Spinal cord (tissue), 10 donors: Measurements from ENCODE around the gene ABHD17B. TPM values are rescaled to one million over a fixed set of nuclear protein-coding genes. Genes with fewer than 3 reads are reported as not detected.

Experiments used
- DNase-seq, 6 donors: peaks; one replicate each; pipeline versions ENCODE4 v3.0.0 to v3.0.0-alpha.2; 2013 to 2015; ENCODE audit warnings: low spot score in 6 of 6, low read depth in 4 of 6
- H3K27ac ChIP-seq: one replicate; pipeline ENCODE4 v1.5.1; 2013; ENCODE audit warnings: low read depth, low read length, control low read depth
- H3K27me3 ChIP-seq: one replicate; pipeline ENCODE4 v1.6.1; 2013; ENCODE audit warnings: low read length; ENCODE audit not compliant: control insufficient read depth, insufficient read depth
- H3K36me3 ChIP-seq: one replicate; pipeline ENCODE4 v1.6.1; 2013; ENCODE audit warnings: low read length; ENCODE audit not compliant: control insufficient read depth, insufficient read depth
- H3K4me1 ChIP-seq: one replicate; pipeline ENCODE4 v1.6.1; 2013; ENCODE audit warnings: low read length; ENCODE audit not compliant: control insufficient read depth, insufficient read depth
- H3K4me3 ChIP-seq: one replicate; pipeline ENCODE4 v1.5.1; 2013; ENCODE audit warnings: low read depth, low read length, control low read depth
- H3K9me3 ChIP-seq: one replicate; pipeline ENCODE4 v1.6.1; 2013; ENCODE audit warnings: low read length; ENCODE audit not compliant: control insufficient read depth, insufficient read depth
- WGBS: methylation state at CpG from one replicate; pipeline ENCODE4 v1.1.5; 2013; ENCODE audit warnings: missing lambda C conversion rate; ENCODE audit not compliant: insufficient coverage; 5-methylcytosine and 5-hydroxymethylcytosine counted together
- polyA plus RNA-seq, 2 donors: library from polyadenylated mRNA; unstranded; fragments of 120-200 nt; gene quantifications; one replicate each; pipeline ENCODE4 v1.2.1, GENCODE V29; 2013; ENCODE audit not compliant: insufficient read length in 2 of 2
- total RNA-seq, 2 donors: library from RNA; depleted of rRNA in 1 of 2; stranded (reverse); fragments of 120-200 nt in 1 of 2; fragments of >200 nt in 1 of 2; gene quantifications; one replicate each; pipeline versions ENCODE4 v1.2.3 to v1.2.4, GENCODE V29; 2013 to 2014
- donor health status: healthy.

ABHD17B gene
- total and polyA plus RNA-seq, 4 donors: 33.7 to 91.8 (median 50.4) TPM

DNA sequence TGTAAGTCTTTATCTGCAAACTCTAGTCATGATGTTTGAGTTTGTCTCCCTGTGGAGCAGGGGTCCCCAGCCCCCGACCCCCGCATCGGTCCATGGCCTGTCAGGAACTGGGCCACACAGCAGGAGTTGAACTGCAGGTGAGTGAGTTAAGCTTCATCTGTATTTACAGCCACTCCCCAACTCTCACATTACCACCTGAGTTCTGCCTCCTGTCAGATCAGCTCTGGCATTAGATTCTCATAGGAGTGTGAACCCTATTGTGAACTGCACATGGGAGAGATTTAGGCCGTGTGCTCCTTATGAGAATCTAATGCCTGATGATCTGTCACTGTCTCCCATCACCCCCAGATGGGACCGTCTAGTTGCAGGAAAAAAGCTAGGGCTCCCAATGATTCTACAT is 7.4 kb upstream of the ABHD17B start:
- DNase-seq: no peak
- H3K4me3 ChIP-seq: no peak overlapping the region
- no peaks in the 10 kb centered on the region for H3K36me3 ChIP-seq
- no peaks in the 10 kb centered on the region for H3K9me3 ChIP-seq
- 100% methylated on average over 3 of the region's 5 CpGs for WGBS
- no peaks in the 10 kb centered on the region for H3K4me1 ChIP-seq
- H3K27ac ChIP-seq: no peak overlapping the region
- no peaks in the 10 kb centered on the region for H3K27me3 ChIP-seq

DNA sequence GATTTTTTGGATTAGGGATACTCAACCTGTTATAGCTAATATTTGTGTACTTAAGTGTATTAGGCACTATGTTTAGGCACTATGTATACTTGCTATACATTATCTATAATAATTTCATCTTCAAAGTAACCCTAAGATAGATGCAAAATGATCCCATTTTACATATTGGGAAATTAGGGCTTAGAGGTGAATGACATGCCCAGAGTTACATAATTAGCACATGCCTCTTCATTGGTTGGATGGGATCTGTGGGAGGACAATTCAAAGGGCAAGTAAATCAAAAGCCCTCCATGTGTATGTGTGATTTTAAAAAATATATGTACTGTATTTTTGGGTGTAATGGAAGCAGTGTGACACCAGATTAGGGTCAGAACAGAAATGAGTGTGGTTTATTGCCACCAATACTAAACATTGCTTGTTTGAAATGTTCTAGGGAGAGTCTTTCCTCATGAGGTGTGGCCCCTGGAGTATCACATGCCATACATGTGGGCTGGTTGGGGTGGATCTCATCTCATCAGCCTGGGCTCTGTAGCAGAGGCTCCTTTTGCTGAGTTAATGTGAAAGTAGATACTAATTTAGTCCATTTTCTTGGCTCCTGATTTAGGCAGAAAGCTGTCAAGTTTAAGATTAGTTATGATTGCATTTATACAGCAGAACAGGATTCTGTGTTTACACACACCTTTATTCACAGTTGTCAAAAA is 6.0 kb upstream of the ABHD17B start:
- H3K4me3 ChIP-seq: no peak overlapping the region

DNA sequence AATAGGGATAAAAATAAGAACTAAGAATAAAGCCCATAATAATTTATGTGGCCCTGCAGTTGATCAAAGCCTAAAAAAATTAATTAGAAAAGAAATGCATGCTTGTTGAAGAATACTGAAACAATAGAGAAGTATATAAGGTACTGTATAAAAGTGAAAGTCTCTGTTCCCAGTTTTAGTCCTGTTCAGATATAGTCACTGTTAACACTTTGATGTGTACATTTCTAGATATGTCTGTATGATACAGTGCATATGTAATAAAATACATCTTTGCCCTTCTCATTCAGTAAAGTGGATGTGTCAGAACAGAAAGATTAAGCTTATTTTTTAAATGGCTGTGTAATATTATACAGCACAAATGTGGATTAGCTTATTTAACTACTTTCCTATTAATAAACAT is 4.5 kb upstream of the ABHD17B start:
- H3K36me3 ChIP-seq: no peaks in the 10 kb centered on the region
- no peaks in the 10 kb centered on the region for H3K9me3 ChIP-seq
- peaks cover 6% of the 10 kb centered on the region for H3K4me1 ChIP-seq
- H3K27ac ChIP-seq: no peak overlapping the region
- no peak for DNase-seq
- no peaks in the 10 kb centered on the region for H3K27me3 ChIP-seq
- H3K4me3 ChIP-seq: no peak overlapping the region

More for the DNA sequence above, 6.0 kb upstream of the ABHD17B start:
- Histone ChIP-seq H3K27ac (no peak overlapping the region), H3K4me1 (peaks cover 6% of the 10 kb centered on the region), H3K27me3 (no peaks in the 10 kb centered on the region), H3K9me3 (no peaks in the 10 kb centered on the region), H3K36me3 (no peaks in the 10 kb centered on the region)
- DNase-seq: no peak

DNA sequence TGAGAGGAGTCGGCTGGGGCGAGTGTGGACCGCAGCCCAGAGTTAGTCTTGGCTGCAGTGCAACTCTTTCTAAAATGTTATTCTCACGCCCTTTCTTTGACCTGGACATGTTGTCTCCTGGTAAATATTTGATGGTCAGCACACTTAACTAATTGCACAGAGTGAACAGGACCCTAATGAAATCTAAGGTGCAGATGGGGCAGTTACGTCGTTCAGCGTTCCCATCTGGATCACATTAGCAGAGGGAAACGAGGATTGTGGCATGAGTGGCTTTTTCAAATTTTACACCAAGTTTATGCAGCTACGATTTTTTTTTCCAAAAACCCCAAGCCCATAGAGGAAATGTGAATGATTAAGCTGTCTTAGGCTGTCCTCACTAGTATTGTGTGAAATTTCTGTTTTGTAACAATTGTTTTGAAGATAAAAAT is 929 bp upstream of the ABHD17B start:
- Histone ChIP-seq H3K4me3 (peak overlapping the region; percentile 95), H3K36me3 (no peaks in the 10 kb centered on the region), H3K4me1 (peaks cover 16% of the 10 kb centered on the region), H3K27ac (peak overlapping the region; percentile 90), H3K9me3 (no peaks in the 10 kb centered on the region), H3K27me3 (no peaks in the 10 kb centered on the region)
- WGBS: 0% methylated on average over 7 of the region's 9 CpGs
- no peak for DNase-seq

DNA sequence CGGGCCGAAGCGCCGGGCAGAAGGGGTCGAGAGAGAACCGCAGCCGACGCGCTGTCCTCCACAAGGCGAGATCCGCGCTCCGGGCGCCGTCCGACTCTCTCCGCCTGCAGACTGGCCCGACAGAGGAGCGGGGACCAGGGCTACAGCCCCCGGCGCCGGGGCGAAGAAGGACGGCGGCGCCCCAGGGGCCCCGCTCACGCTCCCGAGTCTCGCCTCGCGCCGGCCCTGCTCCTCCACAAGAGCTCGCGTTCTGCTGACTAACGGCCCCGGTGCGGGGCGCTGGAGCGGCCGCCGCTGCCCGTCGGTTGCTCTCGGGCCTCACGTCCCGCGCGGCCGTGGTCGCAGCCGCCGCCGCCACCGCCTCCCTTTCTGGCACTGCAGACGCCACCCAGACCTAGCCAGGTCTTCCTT is 338 bp downstream of the ABHD17B start:
- Histone ChIP-seq H3K4me3 (peak overlapping the region; percentile 95), H3K4me1 (peaks cover 16% of the 10 kb centered on the region), H3K36me3 (no peaks in the 10 kb centered on the region), H3K27ac (peak overlapping the region; percentile 90), H3K27me3 (no peaks in the 10 kb centered on the region), H3K9me3 (no peaks in the 10 kb centered on the region)
- 0% methylated on average over 56 of the region's 56 CpGs for WGBS
- peak in 1 of 6 donors; percentile 43 for DNase-seq

- peak; percentile 40 to 90 (median 58) for DNase-seq
- H3K27ac ChIP-seq: peak overlapping the region; percentile 90
- WGBS: under 1% methylated on average over 37 of the region's 47 CpGs
- H3K4me3 ChIP-seq: peak overlapping the region; percentile 95
- no peaks in the 10 kb centered on the region for H3K9me3 ChIP-seq
- peaks cover 16% of the 10 kb centered on the region for H3K4me1 ChIP-seq
- no peaks in the 10 kb centered on the region for H3K27me3 ChIP-seq
- H3K36me3 ChIP-seq: no peaks in the 10 kb centered on the region
Observed at GRCh38 chr9:71909887-71910649, 925 bp downstream of the ABHD17B start.

DNA sequence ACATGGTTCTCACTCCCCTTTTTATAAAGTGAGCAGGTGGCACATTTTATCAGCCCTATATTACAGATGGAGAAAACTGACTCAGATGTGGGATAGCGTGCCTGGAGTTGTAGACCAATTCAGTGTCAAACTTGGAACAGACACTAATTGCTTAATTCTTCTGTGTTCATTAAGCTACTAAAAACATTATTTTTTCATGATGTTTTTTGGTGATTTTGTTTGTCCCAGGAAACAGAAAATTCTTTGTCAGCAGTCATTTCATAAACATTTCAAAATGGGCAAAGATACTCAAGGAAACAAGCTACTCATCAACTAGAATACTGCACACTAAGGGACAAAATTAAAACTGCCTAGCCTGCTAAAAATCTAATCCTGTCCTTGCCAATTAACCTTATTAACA is 2.2 kb downstream of the ABHD17B start:
- H3K4me3 ChIP-seq: peak overlapping the region; percentile 95

GRCh38 chr9:71904076-71904475 is 6.9 kb downstream of the ABHD17B start:
- Histone ChIP-seq H3K36me3 (no peaks in the 10 kb centered on the region), H3K4me1 (peaks cover 10% of the 10 kb centered on the region), H3K9me3 (no peaks in the 10 kb centered on the region), H3K27ac (no peak overlapping the region), H3K4me3 (no peak overlapping the region), H3K27me3 (no peaks in the 10 kb centered on the region)
- DNase-seq: no peak
- no CpG with 5 or more reads among the region's 2 CpGs for WGBS

More for the DNA sequence above, 2.2 kb downstream of the ABHD17B start:
- Histone ChIP-seq H3K36me3 (no peaks in the 10 kb centered on the region), H3K9me3 (no peaks in the 10 kb centered on the region), H3K27ac (no peak overlapping the region), H3K27me3 (no peaks in the 10 kb centered on the region), H3K4me1 (peaks cover 16% of the 10 kb centered on the region)
- DNase-seq: peak in 3 of 6 donors; percentile 7 to 16 (median 9)
- no CpG with 5 or more reads among the region's 1 CpG for WGBS

DNA sequence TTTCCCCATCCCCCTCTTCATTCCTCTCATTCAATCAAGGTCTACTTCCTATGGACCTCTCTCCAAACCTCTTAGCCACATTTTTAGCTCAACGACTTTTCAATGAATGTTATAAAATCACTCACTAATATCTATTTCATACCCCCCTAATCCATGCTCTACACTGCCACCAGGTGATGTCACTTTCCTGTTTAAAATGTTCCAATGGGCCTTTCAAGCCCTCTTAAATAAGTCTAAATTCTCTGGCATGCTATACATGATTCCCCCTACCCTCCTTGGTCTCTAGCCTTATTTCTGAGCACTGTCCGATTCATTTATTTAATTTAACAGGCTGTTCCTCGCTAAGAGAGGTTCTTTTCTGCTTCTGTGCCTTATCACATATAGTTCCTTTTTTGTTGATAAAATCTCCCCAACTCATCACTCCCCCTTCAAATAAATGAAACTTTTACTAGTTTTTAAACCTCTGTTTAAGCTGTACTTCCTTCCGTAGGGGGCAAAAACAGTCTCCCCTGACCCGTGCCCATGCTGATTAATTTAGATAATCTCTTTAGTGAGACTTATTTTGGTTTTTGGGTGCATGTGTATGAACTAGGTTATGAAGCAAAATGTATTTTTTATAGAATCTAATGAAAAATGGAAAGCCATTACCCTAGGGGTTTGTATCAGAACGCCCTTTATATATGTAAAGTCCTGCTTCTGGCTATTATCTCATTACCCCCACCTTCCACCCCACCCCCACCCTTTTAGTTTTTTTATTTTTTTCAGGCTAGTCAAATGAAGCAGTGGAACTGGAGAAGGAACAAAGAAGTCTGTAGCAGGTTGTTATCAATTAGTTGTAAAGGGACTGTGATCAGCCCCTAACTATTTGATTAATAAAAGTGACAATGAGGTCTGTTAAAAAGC is 9.0 kb downstream of the ABHD17B start:
- no peaks in the 10 kb centered on the region for H3K27me3 ChIP-seq
- no peak overlapping the region for H3K27ac ChIP-seq
- WGBS: 46% methylated on average over 3 of the region's 6 CpGs
- no peaks in the 10 kb centered on the region for H3K4me1 ChIP-seq
- H3K36me3 ChIP-seq: no peaks in the 10 kb centered on the region
- no peaks in the 10 kb centered on the region for H3K9me3 ChIP-seq
- H3K4me3 ChIP-seq: no peak overlapping the region
- no peak for DNase-seq
